ENCODE measurements around the gene CHEK2. TPM values are rescaled to one million over a fixed set of nuclear protein-coding genes. Genes with fewer than 3 reads are reported as not detected.

The CHEK2 gene
- total RNA-seq, 1 donor from 2014 or later: 8.1 TPM

DNA sequence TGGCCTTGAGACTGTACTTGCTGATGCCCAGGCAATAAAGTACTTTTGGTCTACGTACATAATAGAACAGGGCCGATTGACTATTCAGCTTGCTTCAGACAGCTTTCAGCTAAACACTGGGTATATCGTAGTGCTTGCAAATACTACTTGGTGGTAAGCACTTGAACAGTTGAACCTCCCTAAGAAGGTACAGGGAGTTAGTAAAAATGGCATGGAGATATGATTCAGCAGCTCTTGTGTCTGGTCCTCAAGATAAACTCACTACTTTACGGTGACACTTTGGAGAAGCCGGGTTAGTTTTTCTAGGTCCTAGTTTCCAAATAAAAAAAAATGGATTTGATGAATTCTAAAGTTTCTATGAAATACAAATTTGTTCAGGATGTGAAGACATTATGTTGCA, 38.2 kb upstream of the CHEK2 start:
- no peak for DNase-seq (ENCODE audit: low read depth)
- Histone ChIP-seq H3K27me3 (ENCODE audit: control insufficient read depth, insufficient read depth, low read length) (no peaks in the 10 kb centered on the region), H3K36me3 (ENCODE audit: control insufficient read depth, insufficient read depth, low read length) (no peaks in the 10 kb centered on the region), H3K4me3 (ENCODE audit: low read depth, low read length) (no peak overlapping the region)
- TF ChIP-seq, protein P1, sequence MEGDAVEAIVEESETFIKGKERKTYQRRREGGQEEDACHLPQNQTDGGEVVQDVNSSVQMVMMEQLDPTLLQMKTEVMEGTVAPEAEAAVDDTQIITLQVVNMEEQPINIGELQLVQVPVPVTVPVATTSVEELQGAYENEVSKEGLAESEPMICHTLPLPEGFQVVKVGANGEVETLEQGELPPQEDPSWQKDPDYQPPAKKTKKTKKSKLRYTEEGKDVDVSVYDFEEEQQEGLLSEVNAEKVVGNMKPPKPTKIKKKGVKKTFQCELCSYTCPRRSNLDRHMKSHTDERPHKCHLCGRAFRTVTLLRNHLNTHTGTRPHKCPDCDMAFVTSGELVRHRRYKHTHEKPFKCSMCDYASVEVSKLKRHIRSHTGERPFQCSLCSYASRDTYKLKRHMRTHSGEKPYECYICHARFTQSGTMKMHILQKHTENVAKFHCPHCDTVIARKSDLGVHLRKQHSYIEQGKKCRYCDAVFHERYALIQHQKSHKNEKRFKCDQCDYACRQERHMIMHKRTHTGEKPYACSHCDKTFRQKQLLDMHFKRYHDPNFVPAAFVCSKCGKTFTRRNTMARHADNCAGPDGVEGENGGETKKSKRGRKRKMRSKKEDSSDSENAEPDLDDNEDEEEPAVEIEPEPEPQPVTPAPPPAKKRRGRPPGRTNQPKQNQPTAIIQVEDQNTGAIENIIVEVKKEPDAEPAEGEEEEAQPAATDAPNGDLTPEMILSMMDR (IDR thresholded peaks at IDR 0.05; ENCODE audit: insufficient read depth, low read length, poor library complexity, severe bottlenecking): no peak

DNA sequence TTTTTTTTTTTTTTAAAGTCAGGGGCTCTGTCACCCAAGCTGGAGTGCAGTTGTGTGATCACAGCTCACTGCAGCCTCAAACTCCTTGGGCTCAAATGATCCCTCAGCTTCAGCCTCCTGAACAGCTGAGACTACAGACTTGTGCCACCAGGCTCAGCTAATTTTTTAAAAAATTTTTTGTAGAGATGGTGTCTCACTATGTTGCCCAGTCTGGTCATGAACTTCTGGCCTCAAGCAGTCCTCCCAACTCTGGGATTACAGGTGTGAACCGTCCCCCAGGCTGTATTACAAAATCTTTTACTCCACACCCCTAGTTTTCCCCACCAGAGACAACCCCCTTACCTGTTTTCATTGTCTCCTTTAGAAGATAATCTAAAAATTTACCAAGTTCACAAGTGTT, 32.8 kb upstream of the CHEK2 start:
- Histone ChIP-seq H3K27me3 (ENCODE audit: control insufficient read depth, insufficient read depth, low read length) (no peaks in the 10 kb centered on the region), H3K4me3 (ENCODE audit: low read depth, low read length) (no peak overlapping the region), H3K36me3 (ENCODE audit: control insufficient read depth, insufficient read depth, low read length) (peaks cover 2% of the 10 kb centered on the region)
- TF ChIP-seq, protein P1 (IDR thresholded peaks at IDR 0.05; ENCODE audit: insufficient read depth, low read length, poor library complexity, severe bottlenecking): no peak
- DNase-seq (ENCODE audit: low read depth): no peak

DNA sequence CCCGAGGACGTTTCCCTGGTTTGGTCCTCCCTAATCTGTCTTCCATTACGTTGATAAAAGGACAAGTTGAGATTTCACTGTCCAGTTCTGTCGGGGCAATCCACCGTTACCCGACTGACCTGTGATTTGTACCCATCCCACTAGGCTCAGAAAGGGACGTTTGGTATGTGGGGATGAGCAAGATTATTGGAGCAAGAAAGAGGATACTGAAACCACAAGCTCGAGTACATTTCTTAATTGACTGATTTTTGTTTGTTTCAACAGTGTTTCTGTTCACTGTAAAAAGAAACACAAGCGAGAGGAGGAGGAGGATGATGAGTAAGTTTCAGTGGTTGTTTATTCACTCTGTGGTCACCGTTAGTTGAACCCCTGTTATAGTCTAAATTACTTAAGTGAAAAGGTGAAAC, 31.8 kb upstream of the CHEK2 start:
- H3K4me3 ChIP-seq (ENCODE audit: low read depth, low read length): peak overlapping the region; percentile 85
- no peaks in the 10 kb centered on the region for H3K27me3 ChIP-seq (ENCODE audit: control insufficient read depth, insufficient read depth, low read length)
- H3K36me3 ChIP-seq (ENCODE audit: control insufficient read depth, insufficient read depth, low read length): peaks cover 2% of the 10 kb centered on the region
- DNase-seq (ENCODE audit: low read depth): no peak
- TF ChIP-seq, protein P1 (IDR thresholded peaks at IDR 0.05; ENCODE audit: insufficient read depth, low read length, poor library complexity, severe bottlenecking): no peak

DNA sequence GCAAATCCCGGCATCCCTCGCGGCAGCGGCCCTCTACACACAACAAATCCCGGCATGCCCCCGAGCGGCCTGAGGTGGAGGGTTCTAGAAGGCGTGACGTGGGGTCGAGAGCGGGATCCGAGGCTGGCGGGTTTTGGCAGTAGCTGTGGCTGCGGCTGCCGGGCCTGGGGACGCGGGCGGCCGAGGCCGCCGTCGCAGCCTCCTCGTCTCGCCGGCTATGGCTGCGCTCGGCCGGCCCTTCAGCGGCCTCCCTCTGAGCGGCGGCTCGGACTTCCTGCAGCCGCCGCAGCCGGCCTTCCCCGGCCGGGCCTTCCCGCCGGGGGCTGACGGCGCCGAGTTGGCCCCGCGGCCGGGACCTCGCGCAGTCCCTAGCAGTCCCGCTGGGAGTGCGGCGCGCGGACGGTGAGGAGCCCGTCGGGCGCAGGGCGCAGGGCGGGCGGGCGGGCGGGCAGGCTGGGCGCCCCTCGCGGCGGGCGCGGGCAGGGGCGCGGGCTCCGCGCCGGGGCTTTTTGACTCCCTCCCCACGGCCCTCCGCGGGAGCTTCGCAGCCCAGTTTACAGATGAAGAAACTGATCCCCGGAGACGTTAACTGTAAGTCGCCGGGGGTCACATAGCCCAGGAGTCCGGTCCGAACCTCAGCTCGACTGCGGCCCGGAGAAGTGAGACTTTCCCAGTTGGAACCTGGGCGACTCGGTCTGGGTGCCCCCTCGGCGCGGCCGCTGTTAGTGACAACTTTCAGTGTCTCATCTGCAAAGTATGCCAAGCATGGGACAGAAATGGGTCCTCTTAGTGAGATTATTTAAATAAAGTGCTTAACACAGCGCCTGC, 31.2 kb upstream of the CHEK2 start, which contains the start of gene CCDC117:
CCDC117 (plus strand) TSS at position 63 of the 828 bp plus-strand sequence; CDS start at position 218, 155 bp downstream.
- TF ChIP-seq, protein P1 (IDR thresholded peaks at IDR 0.05; ENCODE audit: insufficient read depth, low read length, poor library complexity, severe bottlenecking): no peak
- Histone ChIP-seq H3K36me3 (ENCODE audit: control insufficient read depth, insufficient read depth, low read length) (peaks cover 2% of the 10 kb centered on the region), H3K4me3 (ENCODE audit: low read depth, low read length) (peak within 1 kb of the TSS; percentile 85), H3K27me3 (ENCODE audit: control insufficient read depth, insufficient read depth, low read length) (no peaks in the 10 kb centered on the region)
- peak; percentile 92 for DNase-seq (ENCODE audit: low read depth)

DNA sequence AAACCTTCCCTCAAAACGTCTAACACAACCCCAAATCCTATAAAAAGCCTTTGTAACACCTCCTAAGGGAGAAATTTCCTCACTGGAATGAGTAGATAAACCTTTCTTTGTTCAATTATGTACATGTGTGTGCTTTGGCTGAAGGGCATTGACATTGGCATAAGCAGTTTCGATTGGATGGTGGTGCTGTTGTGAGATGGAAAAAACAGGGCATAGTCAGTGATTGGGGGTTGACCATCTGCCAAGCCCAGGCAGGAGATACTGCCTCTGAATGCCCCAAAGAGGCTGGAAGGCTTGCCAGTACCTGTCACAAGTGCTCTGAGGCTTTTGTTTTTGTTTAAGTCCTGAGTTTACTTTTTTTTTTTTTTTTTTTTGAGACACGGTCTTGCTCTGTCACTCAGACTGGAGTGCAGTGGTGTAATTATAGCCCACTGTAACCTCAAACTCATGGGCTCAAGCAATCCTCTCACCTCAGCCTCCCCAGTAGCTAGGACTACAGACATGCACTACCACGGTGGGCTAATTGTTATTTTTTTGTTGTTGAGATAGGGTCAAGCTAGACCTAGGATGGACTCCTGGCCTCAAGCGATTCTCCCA, 29.7 kb upstream of the CHEK2 start:
- Histone ChIP-seq H3K4me3 (ENCODE audit: low read depth, low read length) (no peak overlapping the region), H3K27me3 (ENCODE audit: control insufficient read depth, insufficient read depth, low read length) (no peaks in the 10 kb centered on the region), H3K36me3 (ENCODE audit: control insufficient read depth, insufficient read depth, low read length) (peaks cover 2% of the 10 kb centered on the region)
- no peak for DNase-seq (ENCODE audit: low read depth)
- TF ChIP-seq, protein P1 (IDR thresholded peaks at IDR 0.05; ENCODE audit: insufficient read depth, low read length, poor library complexity, severe bottlenecking): no peak
